Bronchial epithelial cell (primary cell): Measurements from ENCODE around the gene LUZP2. TPM values are rescaled to one million over a fixed set of nuclear protein-coding genes. Genes with fewer than 3 reads are reported as not detected.

Experiments used
- DNase-seq: peaks from one replicate; pipeline ENCODE4 v3.0.0-alpha.2; 2010; ENCODE audit warnings: low read depth
- FAIRE-seq: peaks from 2 replicates; lab custom pipeline; 2011; peaks lifted over from hg19 to GRCh38; lab: Jason Lieb, UNC
- H3K27me3 ChIP-seq: 2 replicates; pipeline ENCODE4 v1.5.1; 2011; ENCODE audit warnings: low read length; ENCODE audit not compliant: control insufficient read depth, insufficient read depth
- H3K36me3 ChIP-seq: 2 replicates; pipeline ENCODE4 v1.5.1; 2011; ENCODE audit warnings: low read length; ENCODE audit not compliant: control insufficient read depth, insufficient read depth
- H3K4me3 ChIP-seq: 2 replicates; pipeline ENCODE4 v1.5.1; 2011; ENCODE audit warnings: mild to moderate bottlenecking, low read depth, low read length, control low read depth
- CTCF ChIP-seq: IDR thresholded peaks from 2 replicates; pipeline ENCODE4 v1.5.1; 2011; ENCODE audit warnings: mild to moderate bottlenecking, moderate library complexity, low read length, control low read depth, inconsistent platforms; ENCODE audit not compliant: insufficient read depth, severe bottlenecking
- total RNA-seq: library from RNA; depleted of rRNA; stranded (reverse); fragments of >200 nt; gene quantifications from 2 replicates; pipeline ENCODE4 v1.2.1, GENCODE V29; 2014

LUZP2 gene
- total RNA-seq, 1 donor from 2014 or later: not detected

DNA sequence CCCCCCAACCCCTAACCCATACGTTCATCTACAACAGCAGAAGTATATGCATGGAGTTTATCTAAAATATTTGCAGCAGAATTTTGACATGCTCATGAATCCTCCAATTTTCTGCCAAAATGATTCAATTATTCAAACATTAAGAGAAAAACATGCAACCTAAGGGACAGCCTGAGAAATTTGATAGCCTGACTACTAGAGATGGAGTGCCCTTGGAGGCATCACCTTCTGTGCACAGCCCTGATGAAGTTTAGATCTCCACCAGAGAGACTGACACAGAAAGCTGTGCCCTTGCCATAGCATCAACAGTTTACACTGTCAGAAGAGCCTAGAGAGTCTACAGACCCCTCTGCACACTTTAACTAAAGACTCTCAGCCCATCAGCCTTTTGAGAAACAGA, 217.7 kb downstream of the LUZP2 start:
- DNase-seq (no peak), FAIRE-seq (no peak)
- H3K27me3 ChIP-seq: no peaks in the 10 kb centered on the region
- H3K4me3 ChIP-seq: no peak overlapping the region
- no peak for TF ChIP-seq CTCF
- H3K36me3 ChIP-seq: no peaks in the 10 kb centered on the region

- H3K27me3 ChIP-seq: no peaks in the 10 kb centered on the region
- no peak for FAIRE-seq
These were observed 219.6 kb downstream of the LUZP2 start for GRCh38 chr11:24716403-24716802.

GRCh38 chr11:24723231-24723630, 226.4 kb downstream of the LUZP2 start:
- Histone ChIP-seq H3K27me3 (no peaks in the 10 kb centered on the region), H3K4me3 (no peak overlapping the region), H3K36me3 (no peaks in the 10 kb centered on the region)
- FAIRE-seq: no peak
- TF ChIP-seq CTCF: no peak
- no peak for DNase-seq

More at GRCh38 chr11:24716403-24716802, 219.6 kb downstream of the LUZP2 start:
- Histone ChIP-seq H3K36me3 (no peaks in the 10 kb centered on the region), H3K4me3 (no peak overlapping the region)
- no peak for DNase-seq
- no peak for TF ChIP-seq CTCF

DNA sequence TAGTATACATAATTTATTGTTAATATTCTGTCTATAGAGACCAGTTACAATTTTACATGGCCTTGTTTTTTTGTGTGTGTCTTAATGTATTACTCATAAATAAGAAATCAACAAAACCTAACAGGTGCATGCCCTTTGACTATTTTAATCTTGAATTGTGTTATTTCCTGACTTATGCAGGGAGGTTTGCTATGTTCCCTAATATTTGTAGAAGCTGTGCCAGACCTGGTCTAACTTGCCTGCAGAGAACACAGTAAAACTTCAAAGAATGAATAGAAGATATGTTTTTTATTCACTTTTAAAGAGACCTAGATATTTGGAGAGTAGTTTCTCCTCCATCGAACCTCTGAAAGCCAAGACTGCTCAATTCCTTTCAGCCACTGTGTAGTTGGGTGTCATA, 234.7 kb downstream of the LUZP2 start:
- no peak overlapping the region for H3K4me3 ChIP-seq
- FAIRE-seq (no peak), DNase-seq (no peak)
- TF ChIP-seq CTCF: no peak
- no peaks in the 10 kb centered on the region for H3K36me3 ChIP-seq
- H3K27me3 ChIP-seq: no peaks in the 10 kb centered on the region

DNA sequence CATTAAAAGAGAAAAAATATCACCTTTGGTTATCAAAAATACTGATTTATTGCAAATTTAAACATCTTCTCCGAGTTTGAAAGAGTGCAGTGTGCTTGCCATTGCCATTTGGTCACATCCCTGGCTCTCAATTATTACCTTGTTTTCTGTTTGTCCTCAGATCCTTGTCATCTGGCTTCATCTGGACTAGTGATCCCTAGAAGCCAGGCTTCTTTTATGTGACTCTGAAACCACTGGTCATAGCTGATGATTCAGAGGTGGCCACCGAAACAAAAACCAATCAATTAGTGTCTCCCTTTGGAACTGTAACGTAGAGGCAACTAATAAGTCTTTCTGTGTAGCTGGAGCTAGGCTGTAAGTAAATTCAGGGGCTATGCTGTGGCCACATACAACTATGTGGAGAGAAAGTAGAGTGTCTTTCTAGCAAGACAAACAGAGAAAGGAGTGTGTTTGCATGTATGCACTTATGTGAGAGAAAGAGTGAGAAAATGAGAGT, 237.9 kb downstream of the LUZP2 start:
- FAIRE-seq (no peak), DNase-seq (no peak)
- H3K27me3 ChIP-seq: no peaks in the 10 kb centered on the region
- H3K36me3 ChIP-seq: no peaks in the 10 kb centered on the region
- no peak overlapping the region for H3K4me3 ChIP-seq
- TF ChIP-seq CTCF: no peak

DNA sequence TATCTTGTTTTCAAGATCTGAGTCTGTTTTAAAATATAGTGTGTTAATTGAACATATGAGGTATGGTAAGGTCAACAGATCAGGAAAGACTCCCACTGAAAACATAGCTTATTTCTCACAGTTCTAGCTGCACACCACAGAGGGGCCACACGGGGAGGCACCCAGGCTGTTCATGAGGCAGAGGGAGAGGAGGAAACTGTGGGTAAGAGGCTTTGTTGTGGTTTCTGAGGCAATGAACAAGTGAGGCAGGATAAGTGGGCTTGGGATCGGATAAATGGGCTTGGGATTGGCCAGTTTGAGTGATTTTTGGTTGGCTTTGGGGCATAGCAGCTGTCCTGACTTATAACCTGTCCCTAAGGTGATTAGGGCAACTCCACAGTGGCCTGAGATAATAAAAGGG, 242.1 kb downstream of the LUZP2 start:
- no peak for DNase-seq
- TF ChIP-seq CTCF: no peak
- FAIRE-seq: no peak
- Histone ChIP-seq H3K27me3 (no peaks in the 10 kb centered on the region), H3K36me3 (no peaks in the 10 kb centered on the region), H3K4me3 (no peak overlapping the region)
